CD4-positive, alpha-beta T cell treated with Interleukin-15 for 4 hours (primary cell): Measurements from ENCODE around the gene BBS1.
A peak's percentile ranks its signal among the peaks of the same experiment; 100 is the strongest.
"Not testable (repeated sequence)": the region's sequence is repeated elsewhere in the genome, so short reads cannot be mapped to it uniquely, and the experiment has no call there.

Experiments
- DNase-seq: peaks from one replicate; pipeline ENCODE4 v3.0.0-alpha.2; 2020; ENCODE audit warnings: low spot score

BBS1 gene

DNA sequence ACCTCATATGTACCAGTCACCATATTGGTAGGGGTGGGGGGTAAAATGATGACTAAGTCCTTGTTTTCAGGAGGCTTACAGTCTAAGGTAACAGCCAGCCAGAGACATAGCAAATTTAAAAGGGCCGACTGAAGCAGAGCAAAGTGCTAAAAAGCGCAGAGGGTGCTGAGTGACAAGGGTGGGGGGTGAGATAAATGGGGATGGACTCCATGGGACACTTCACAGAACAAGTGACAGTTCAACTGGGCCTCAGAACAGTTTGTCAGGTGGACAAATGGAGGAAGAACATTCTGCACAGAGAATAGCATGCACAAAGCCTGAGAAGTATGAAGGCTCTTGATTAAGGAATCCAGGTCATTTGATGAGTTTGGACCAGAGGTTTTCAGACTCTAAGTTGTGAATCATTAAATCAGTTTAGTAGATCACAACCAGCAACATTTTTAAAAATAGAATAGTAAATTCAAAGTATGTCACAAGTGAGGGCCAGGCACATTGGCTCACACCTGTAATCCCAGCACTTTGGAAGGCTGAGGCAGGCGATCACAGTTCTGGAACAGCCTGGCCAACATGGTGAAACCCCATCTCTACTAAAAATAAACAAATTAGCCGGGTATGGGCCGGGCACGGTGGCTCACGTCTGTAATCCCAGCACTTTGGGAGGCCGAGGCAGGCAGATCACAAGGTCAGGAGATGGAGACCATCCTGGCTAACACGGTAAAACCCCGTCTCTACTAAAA is 14.0 kb downstream of the BBS1 start:
- no peak for DNase-seq

DNA sequence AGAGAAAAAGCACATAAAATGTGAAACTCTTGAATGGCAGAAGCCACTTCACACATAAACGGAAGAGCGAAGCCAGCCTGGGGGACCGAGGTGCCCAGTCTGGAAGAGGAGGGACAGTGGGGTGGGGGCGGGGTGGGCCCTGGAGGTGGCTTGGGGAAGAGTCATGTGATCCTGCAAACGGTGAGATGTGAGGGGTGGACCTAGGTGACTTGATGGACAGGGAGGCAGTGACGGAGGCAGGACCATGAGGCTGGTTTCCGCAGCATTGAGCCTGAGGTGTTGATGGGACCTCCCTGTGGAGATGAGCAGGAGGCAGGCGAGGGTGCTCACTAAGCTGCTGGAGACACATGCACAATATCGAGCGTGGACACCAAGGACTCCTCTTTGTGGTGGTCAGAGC is 18.6 kb downstream of the BBS1 start:
- no peak for DNase-seq

DNA sequence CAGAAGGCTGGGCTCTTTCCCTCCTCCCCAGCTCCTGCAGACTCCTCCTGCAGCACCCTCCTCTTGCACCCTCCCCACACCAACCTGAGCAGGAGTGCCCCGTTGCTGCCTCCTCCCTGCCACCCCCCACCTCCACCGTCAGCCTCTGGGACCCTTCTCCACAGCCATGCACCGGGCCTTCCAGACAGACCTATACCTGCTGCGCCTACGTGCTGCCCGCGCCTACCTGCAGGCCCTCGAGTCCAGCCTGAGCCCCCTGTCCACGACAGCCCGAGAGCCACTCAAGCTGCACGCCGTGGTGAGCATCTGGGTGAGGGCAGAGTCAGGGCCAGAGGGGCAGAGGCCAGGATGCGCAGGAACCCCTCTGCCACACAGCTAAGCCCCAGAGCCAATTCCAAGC is 19.2 kb downstream of the BBS1 start:
- no peak for DNase-seq

DNA sequence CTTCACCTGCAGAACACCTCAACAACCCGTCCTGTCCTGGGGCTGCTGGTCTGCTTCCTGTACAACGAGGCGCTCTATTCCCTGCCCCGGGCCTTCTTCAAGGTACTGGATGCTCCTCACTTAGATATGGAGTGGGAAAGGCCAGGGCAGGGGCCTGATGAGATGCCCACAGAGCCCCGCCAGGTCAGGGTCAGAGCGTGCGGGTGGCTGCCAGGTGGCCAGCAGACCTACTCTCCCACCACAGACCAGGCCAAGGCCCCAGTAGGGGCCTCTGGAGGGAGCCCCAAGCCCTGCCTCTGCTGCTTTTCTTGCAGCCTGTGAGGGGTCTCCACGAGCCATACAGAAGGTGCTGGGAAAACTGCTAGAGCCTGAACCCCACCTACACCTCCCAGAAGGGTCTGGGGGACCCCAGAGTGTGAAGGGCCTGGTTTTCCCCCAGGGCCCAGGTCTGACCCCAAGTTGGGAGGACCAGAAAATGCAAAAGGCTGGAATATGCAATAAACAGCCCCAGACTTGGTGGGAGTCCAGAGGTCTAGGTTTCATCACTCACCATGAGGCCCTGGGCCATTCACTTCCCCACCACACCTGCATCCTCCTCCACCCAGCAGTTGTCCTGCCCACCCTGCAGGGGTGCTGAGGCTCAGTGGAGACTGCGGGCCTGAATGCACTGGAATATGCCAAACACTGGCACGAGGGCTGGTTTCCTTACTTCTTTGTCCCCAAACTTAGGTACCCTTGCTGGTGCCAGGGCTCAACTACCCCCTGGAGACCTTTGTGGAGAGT is 20.7 kb downstream of the BBS1 start:
- no peak for DNase-seq

DNA sequence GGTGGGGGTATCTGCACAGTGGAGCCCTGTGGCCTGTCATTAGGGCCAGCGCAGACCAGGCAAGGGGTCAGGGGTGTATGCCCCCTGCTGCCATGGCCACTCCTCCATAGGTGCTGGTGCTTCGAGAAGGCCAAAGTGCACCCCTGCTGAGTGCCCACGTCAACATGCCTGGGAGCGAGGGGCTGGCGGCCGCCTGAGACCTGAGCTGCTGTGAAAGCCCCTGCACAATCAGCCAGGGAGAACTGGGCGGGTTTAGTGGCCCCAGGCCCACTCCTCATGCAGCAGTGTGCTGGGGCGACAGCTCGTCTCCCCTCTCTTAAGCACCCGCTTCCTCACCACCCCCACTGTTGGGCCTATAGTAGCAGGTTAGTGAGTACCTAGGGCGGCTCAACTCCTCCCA is 21.4 kb downstream of the BBS1 start:
- DNase-seq = no peak

DNA sequence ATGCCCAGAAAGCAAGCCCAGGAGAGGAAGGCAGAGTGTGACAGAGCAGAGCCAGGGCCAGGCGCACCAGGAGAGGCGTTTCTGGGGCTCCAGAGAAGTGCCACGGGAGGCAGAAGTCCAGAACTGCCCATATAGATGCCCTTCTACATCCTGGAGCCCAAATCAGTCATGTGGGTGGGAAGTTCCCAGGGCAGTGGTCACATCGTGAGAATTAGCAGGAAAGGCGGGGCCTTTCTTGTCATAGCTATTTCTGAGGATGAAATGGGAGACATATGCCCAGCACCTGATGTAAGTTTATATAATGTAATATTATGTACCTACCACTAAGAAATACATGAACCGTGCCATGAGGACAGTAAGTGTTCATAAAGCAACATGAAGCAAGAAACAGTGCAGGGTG is 22.3 kb downstream of the BBS1 start:
- DNase-seq = no peak

DNA sequence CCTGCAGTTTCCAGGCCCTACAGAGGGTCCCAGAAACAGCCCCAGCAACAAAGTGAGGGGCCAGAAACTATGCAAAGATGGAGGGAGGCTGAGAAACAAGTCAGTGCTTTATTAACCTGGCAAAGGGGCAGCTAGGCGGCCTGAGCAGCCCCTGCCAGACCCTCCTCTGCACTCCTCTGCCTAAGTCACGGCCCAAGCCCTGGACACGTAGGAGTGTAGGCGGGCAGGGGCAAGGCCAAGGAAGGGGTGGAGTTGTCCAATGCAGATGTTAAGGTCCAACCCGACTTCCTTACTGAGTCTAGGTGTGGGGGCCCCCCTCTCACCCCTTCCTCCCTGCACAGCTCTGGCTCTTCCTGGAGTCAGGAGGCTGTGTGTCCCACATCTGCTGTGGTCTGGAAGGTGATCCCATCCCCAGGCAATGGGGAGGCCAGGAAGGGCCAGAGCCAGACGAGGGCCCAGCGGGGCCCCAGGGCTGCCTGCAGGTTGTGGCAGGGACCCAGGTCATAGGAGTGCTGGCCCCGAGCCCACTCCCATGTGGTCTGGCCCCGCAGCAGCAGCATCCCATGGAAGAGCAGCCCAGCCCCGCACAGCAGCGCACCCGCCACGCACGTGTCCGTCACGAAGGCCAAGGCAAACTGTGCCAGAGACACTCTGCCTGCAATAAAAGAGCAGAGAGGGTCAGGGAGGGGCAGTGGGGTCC is 28.9 kb downstream of the BBS1 start:
- no peak for DNase-seq

DNA sequence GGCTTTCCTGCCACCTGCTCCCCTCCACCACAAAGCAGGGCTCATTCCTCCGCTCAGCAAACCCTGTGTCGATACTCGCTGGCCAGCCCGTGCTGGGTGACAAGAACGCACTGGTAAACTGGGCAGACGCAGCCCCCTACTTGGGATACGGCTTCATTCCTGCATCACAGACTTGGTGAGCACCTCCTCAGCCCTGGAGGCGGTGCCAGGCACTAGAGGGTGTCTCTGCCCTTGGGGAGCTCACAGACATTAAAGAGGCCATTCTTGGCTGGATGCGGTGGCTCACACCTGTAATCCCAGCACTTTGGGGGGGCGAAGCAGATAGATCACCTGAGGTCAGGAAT is 29.4 kb downstream of the BBS1 start:
- DNase-seq = no peak

DNA sequence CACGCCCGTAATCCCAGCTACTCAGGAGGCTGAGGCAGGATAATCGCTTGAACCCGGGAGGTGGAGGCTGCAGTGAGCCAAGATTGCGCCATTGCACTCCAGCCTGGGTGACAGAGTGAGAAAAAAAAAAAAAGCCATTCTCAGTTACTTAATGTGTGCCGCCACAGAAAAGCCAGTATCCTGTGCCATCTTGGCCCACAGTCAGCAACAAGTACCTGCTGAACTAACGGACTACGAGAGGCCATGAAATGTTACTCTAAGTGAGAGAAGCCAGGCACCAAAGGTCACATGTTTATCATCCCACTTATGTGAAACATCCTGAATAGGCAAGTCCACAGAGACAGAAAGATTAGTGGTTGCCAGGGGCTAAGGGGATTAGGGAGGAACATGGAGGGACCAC is 30.2 kb downstream of the BBS1 start:
- DNase-seq = not testable (repeated sequence)

DNA sequence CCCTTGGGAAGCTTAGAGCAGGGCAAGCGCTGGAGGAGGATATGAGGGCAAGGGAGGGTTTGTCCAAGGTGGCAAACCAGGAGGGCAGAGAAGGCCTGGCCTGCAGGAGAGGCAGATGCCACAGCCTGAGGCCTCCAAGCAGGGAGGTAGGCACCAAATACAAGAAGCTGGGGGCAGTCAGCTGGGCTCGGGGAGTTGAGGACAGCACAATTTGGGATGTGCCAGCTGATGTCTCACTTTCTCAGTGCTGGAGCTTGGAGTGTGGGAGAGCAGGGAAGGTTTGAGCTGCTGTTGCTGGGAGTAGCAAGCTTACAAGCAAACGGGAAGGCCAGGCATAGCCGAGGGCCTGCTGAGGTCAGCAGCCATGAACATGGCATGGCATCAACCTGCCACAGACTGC is 31.5 kb downstream of the BBS1 start:
- DNase-seq = no peak

DNA sequence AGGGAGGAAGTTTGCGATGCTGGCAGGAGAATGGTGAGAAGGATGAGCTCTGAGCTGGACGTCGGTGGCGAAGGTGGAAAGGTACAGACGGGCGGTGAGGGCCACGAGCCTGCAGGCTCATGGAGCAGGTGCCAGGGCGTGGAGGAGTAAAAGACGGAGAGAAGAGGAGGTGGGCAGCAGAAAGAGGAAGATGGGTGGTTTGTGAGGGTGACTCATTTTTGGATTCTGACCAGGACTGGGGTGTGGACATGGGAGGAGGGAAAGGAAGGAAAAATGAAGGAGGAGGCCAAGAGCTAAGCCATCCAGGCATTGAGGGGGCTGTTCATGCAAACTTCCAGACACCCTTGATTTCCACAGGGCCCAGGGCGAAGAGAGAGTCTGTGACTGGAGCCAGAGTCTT is 31.9 kb downstream of the BBS1 start:
- no peak for DNase-seq

DNA sequence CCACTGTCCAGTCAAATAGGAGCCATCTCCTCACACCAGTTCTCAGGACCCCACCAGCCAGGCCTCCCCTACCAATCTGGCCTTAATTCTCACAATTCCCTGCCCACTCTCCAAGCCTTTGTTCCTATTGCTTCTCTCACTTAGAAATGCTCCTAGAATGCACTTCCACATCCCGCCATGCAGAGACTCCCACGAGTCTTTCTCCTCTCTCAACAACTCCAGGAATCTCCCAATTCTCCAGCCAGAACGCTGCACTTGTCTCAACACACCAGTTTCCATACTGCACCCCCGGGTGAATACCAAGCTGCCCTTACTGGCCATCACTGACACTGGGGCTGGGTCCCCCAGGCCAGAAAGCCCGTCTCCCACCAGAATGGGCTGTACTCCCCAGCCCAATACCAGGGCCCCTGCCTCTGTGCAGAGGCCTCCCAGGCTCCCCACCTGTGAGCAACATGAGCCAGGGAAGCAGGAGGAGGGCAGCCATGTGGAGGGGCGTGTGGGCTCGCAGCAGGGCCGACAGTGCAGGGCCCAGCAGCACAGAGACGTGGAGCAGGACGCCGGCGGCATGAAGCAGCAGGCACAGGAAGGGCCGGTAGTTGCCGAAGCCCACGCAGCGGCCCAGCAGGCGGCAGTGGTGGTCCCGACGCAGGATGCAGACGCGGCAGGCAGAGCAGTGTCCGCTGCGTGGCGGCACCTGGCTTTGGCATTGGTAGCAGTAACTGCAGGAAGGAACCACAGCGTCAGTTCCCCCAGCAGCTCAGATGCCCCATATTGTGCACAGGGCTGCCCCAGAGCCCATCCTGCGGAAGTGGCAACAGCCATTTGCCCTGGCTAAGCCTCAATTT is 33.0 kb downstream of the BBS1 start:
- DNase-seq = peak; percentile 59

DNA sequence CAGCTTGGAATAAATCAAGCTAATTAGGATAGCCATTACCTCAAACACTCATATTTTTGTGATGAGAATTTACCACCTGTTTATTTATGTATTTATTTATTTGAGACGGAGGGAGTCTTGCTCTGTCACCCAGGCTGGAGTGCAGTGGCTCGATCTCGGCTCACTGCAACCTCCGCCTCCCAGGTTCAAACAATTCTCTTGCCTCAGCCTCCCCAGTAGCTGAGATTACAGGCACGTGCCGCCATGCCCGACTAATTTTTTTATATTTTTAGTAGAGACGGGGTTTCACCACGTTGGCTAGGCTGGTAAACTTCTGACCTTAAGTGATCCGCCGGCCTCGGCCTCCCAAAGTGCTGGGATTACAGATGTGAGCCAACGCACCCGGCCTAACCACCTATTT is 34.5 kb downstream of the BBS1 start:
- not testable (repeated sequence) for DNase-seq

DNA sequence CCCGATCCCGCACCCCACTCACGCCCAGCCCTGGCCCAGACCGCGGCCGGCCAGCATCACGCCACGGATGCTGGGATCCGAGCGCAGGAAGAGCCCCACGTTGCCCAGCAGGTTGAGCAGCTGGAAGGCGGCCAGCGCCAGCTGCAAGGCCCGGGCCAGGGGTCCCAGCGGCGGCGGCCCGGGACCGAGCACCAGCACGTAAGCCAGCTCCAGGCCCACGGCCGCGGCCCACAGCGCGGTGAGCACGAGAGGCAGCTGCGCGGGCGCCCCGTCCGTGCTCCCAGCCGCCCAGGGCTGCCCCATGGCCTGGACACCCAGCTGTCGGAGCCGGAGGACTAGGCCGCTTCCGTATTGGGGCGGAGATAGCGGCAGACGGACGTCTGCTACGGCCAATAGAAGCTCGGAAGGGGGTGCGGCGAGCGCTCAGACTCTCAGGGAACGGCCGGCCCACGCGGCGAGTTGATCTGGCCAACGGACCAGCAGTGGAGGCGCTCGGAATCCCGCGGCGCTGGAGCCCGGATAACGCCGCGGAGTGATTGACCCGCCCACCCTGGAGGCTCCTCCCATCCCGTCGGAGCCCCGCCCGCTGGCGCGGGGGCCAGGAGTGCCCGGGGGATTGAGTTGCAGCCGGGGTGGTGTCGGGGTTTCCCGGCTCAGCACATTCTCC is 35.4 kb downstream of the BBS1 start, which contains the start of gene ZDHHC24:
Gene ZDHHC24, minus strand, starts transcription at position 348 of the 667 bp plus-strand sequence. Its CDS starts 45 bp downstream, at position 303.
- peak; percentile 89 for DNase-seq

DNA sequence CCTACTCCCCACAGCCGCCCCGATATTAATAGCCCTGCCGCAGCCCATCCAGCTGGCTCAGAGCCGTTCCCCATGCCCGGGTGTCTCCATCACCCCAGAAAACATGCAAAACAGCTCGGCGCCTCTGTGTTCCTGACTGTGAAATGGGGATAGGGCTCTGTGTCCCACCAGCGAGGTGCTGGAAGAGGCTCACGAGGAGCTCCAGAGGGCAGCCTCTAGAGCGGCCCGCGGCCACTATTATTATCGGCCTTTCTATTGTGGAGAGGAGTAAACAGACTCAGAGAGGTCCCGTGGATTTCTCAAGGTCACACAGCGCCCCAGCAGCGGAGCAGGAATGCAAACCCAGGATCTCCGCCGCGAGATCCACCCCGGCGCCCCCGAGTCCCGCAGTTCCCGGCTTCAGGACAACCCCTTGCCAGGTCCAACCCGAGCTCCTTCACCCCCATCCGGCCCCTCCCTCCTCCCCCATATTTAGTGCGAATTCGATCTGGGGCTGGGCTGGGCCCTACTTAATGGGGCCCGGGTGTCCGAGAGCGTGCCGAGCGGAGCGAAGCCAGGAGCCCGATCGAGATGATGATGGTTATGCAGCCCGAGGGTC is 36.0 kb downstream of the BBS1 start, which contains the start of gene ACTN3:
Gene ACTN3, plus strand, starts transcription at position 536 of the 598 bp plus-strand sequence. Its CDS starts 35 bp downstream, at position 571.
- DNase-seq = no peak

DNA sequence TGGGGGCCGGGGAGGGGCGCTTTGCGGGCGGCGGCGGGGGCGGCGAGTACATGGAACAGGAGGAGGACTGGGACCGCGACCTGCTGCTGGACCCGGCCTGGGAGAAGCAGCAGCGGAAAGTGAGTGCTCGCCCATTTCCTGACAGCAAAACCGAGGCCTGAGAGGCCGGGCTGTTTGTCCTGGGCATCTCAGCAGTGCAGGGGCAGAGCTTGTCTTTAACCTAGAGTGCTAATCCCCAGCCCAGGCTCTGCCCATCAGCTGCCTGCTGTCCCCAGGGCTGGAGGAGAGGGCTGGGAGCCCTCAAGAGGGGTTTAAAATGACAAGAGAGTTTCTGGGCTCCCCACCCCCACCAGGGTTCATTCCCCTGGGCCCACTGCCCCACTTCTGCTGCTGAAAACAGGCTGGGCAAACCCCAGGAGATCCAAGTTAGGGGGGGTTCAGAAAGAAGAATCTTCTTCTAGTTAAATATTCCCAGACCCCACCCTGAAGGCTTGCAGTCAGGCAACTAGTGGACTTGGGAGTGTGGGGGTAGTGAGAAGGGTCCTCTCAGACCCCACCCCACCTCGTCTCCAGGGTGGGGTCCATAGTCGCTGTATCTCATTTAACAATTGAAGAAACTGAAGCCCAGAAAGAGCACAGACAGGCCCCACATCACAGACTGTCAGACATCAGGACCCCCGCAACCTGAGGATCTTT is 36.7 kb downstream of the BBS1 start:
- DNase-seq = no peak

DNA sequence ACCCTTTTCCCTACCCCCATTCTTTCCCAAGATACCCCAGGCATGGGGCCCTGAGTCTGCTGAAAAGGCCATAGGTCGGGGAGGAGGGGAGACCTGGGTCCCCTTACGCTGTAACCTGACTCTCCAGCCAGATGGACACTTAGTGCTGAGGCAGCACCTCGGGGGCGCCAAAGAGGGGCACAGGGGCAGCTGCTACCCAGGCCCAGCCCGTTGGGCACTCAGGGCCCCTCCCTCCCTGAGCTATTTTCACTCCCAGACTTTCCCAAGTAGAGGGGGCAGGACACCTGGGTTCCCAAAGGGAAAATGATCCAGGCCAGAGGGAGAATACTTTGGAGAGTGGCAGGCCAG is 37.2 kb downstream of the BBS1 start:
- DNase-seq = no peak

DNA sequence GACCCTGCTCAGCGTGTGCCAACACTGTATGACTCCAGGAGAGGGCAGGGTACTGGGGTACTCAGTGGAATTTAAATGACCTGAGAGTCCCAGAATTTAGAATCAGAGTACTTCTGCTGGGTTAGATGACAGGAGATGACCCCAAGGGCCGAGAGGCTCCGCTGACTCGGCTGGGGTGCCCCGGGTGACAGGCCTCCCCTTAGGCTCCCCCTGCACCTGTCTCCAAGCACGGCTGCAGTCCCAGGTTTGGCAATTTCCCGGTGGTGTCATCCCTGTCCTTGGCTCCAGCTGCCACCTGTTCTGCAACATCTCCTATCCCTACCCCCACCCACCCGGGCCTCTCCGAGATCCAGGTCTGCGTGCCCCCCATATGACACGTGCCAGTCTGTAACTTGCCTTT is 37.6 kb downstream of the BBS1 start:
- DNase-seq = no peak

DNA sequence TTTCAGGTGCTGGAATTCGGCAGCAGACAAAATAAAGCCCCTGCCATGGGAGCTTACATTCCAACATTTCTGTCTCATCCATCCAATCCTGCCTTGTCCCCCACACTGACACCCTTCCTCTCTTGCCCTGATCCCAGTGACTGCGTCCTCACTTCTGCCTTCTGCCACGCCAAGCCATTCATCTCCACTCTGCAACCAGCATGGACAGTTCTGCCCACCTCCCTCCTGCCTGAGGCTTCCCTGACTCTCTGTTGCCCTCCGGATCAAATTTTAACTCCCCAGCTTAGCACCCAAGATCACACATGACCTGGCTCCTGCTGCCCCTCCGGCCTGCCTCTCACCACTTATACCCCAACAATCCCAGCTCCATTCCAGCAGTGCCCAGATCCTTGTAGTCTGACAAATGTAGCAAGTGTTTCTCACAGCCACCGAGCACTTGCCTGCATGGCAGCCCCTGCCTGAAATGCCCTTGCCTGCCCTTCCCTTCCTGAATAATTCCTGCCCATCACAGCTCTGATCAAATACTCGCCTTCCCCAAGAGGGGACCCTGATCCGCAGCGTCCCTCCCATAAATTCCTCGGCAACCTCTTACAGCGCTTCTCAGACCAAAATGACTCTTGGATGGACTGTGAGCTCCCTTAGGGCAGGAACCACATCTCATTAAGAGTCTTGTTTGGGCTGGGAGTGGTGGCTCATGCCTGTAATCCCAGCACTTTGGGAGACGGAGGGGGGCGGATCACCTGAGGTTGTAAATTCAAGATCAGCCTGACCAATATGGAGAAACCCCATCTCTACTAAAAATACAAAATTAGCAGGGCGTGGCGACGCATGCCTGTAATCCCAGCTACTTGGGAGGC is 38.6 kb downstream of the BBS1 start:
- no peak for DNase-seq

DNA sequence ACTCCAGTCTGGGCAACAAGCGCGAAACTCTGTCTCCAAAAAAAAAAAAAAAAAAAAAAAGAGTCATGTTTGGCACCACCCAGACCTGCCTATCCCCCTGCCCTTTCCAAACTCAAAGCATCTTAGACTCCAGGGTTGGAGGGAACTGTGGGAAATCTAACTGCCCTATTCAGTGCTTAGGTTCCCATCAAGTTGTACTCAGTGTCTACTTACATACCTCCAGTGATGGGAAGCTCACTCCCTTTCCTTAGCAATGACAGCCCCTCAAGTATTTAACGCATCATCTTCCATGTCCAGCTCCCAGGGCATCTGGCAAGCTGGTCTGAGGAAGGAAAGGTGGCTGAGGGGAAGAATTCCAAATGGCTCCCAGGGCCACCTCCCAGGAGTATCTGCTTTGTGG is 39.3 kb downstream of the BBS1 start:
- DNase-seq = no peak
